ENCODE data around the gene GMFB. TPM values are rescaled to one million over a fixed set of nuclear protein-coding genes. Genes with fewer than 3 reads are reported as not detected.

GMFB gene
- total and polyA plus RNA-seq, 8 donors = 4.1 to 101 (median 29.2) TPM

- intact Hi-C loops (cut with DNase I; ENCODE audit: low total_unique reads) = no loop called here
- peaks cover 0 to 4% (median 0%) of the 10 kb centered on the region in 3 donors for H3K27me3 ChIP-seq
- WGBS, 5 donors = 83 to 86% (median 85%) methylated on average over 3 of the region's 3 CpGs
- DNase-seq = no peak
- H3K4me3 ChIP-seq = no peak overlapping the region
- peaks cover 0 to 4% (median 0%) of the 10 kb centered on the region in 4 donors for H3K4me1 ChIP-seq
- no peak for TF ChIP-seq POLR2A (IDR thresholded peaks at IDR 0.05)
- no peak for TF ChIP-seq EP300 (IDR thresholded peaks at IDR 0.05)
- no peak for TF ChIP-seq POLR2AphosphoS5 (IDR thresholded peaks at IDR 0.05)
- no peak for TF ChIP-seq CTCF (IDR thresholded peaks at IDR 0.05)
- no peaks in the 10 kb centered on the region for H3K9me3 ChIP-seq
- no peak overlapping the region for H3K27ac ChIP-seq
- H3K36me3 ChIP-seq = no peaks in the 10 kb centered on the region
These were observed 12.0 kb upstream of the GMFB start for GRCh38 chr14:54500744-54501143.

GRCh38 chr14:54498579-54498978, 9.8 kb upstream of the GMFB start:
- Histone ChIP-seq H3K27ac (no peak overlapping the region), H3K4me1 (peaks cover 0 to 3% (median 0%) of the 10 kb centered on the region in 4 donors), H3K4me3 (no peak overlapping the region), H3K9me3 (no peaks in the 10 kb centered on the region), H3K36me3 (no peaks in the 10 kb centered on the region), H3K27me3 (no peaks in the 10 kb centered on the region)
- WGBS, 5 donors = 69 to 83% (median 77%) methylated on average over 7 of the region's 7 CpGs
- TF ChIP-seq CTCF (IDR thresholded peaks at IDR 0.05) (no peak), POLR2AphosphoS5 (IDR thresholded peaks at IDR 0.05) (no peak), EP300 (IDR thresholded peaks at IDR 0.05) (no peak), POLR2A (IDR thresholded peaks at IDR 0.05) (no peak)
- intact Hi-C loops (cut with DNase I; ENCODE audit: low total_unique reads) = no loop called here
- DNase-seq = no peak

GRCh38 chr14:54498095-54498531, 9.3 kb upstream of the GMFB start:
- no peaks in the 10 kb centered on the region for H3K9me3 ChIP-seq
- intact Hi-C loops (cut with DNase I; ENCODE audit: low total_unique reads) = no loop called here
- H3K4me1 ChIP-seq = no peaks in the 10 kb centered on the region
- no peak for DNase-seq
- no peak overlapping the region for H3K4me3 ChIP-seq
- H3K27me3 ChIP-seq = no peaks in the 10 kb centered on the region
- no peaks in the 10 kb centered on the region for H3K36me3 ChIP-seq
- no peak for TF ChIP-seq CTCF (IDR thresholded peaks at IDR 0.05)
- no peak for TF ChIP-seq POLR2AphosphoS5 (IDR thresholded peaks at IDR 0.05)
- TF ChIP-seq EP300 (IDR thresholded peaks at IDR 0.05) = no peak
- TF ChIP-seq POLR2A (IDR thresholded peaks at IDR 0.05) = no peak
- H3K27ac ChIP-seq = no peak overlapping the region
- WGBS, 5 donors = 56 to 75% (median 64%) methylated on average over 5 of the region's 5 CpGs

GRCh38 chr14:54497224-54497623, 8.4 kb upstream of the GMFB start:
- TF ChIP-seq EP300 (IDR thresholded peaks at IDR 0.05) = no peak
- TF ChIP-seq CTCF (IDR thresholded peaks at IDR 0.05) = no peak
- no peak for TF ChIP-seq POLR2A (IDR thresholded peaks at IDR 0.05)
- TF ChIP-seq POLR2AphosphoS5 (IDR thresholded peaks at IDR 0.05) = no peak
- H3K4me1 ChIP-seq = no peaks in the 10 kb centered on the region
- H3K27ac ChIP-seq = no peak overlapping the region
- no peaks in the 10 kb centered on the region for H3K9me3 ChIP-seq
- WGBS, 5 donors = 62 to 84% (median 72%) methylated on average over 2 of the region's 2 CpGs
- H3K36me3 ChIP-seq = no peaks in the 10 kb centered on the region
- H3K4me3 ChIP-seq = no peak overlapping the region
- DNase-seq = no peak
- intact Hi-C loops (cut with DNase I; ENCODE audit: low total_unique reads) = no loop called here
- H3K27me3 ChIP-seq = no peaks in the 10 kb centered on the region

All from stomach (tissue), 9 donors.